ENCODE results near the gene TNS2.
A peak's percentile ranks its signal among the peaks of the same experiment; 100 is the strongest.

TNS2 gene

GRCh38 chr12:53056901-53057300 is 7.0 kb downstream of the TNS2 start:
- no peak for DNase-seq

- DNase-seq = no peak
These were observed 8.1 kb downstream of the TNS2 start for GRCh38 chr12:53057816-53058500.

- no peak for DNase-seq
These were observed 9.0 kb downstream of the TNS2 start for GRCh38 chr12:53058674-53059433.

GRCh38 chr12:53059434-53060063 is 9.7 kb downstream of the TNS2 start:
- no peak for DNase-seq

DNA sequence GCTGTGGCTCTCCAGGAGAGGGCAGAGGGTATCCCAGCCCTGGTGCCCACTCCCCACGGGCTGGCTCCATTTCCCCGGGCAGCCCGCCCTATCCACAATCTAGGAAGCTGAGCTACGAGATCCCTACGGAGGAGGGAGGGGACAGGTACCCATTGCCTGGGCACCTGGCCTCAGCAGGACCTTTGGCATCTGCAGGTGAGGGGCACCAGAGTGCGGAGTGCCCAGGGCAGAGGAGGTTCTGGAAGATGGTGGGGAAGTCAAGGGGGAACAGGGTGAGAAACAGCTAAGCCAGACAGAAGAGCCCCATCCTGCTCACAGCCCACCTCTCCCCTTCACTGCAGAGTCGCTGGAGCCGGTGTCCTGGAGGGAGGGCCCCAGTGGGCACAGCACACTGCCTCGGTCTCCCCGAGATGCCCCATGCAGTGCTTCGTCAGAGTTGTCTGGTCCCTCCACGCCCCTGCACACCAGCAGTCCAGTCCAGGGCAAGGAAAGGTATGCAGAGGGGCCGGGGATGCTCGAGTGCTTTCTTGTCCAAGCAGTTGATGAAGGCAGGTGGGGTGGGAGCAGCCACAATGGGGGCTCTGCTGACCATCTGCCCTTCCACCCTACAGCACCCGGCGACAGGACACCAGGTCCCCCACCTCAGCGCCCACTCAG is 10.3 kb downstream of the TNS2 start:
- DNase-seq = no peak

DNA sequence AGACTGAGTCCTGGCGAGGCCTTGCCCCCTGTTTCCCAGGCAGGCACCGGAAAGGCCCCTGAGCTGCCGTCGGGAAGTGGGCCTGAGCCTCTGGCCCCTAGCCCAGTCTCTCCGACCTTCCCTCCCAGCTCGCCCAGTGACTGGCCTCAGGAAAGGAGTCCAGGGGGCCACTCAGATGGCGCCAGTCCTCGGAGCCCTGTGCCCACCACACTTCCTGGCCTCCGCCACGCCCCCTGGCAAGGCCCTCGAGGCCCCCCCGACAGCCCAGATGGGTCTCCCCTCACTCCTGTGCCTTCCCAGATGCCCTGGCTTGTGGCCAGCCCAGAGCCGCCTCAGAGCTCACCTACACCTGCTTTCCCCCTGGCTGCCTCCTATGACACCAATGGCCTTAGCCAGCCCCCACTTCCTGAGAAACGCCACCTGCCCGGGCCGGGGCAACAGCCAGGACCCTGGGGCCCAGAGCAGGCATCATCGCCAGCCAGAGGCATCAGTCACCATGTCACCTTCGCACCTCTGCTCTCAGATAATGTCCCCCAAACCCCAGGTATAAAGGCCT is 10.9 kb downstream of the TNS2 start:
- no peak for DNase-seq

DNA sequence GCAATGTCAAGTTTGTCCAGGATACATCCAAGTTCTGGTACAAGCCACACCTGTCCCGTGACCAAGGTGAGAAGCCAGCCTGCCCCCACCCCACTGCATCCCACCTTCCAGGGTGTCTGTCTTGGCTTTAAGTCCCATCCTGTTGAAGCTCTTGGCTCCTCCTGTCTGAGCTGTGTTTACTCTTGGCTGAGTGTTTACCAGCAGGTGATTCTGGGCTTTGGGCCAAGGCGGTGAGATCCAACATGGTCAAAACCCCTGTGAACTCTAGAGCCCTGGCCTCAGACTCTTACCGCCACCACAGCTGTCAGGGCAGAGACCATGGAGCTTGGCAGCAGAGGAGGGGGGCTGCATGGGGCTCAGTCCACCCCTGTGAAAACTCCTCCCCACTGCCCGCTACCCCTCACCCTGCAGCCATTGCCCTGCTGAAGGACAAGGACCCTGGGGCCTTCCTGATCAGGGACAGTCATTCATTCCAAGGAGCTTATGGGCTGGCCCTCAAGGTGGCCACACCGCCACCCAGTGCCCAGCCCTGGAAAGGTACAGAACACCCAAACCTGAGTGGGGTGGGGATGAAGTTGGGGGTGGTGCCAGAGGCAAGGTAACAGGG is 11.6 kb downstream of the TNS2 start:
- DNase-seq = no peak

DNA sequence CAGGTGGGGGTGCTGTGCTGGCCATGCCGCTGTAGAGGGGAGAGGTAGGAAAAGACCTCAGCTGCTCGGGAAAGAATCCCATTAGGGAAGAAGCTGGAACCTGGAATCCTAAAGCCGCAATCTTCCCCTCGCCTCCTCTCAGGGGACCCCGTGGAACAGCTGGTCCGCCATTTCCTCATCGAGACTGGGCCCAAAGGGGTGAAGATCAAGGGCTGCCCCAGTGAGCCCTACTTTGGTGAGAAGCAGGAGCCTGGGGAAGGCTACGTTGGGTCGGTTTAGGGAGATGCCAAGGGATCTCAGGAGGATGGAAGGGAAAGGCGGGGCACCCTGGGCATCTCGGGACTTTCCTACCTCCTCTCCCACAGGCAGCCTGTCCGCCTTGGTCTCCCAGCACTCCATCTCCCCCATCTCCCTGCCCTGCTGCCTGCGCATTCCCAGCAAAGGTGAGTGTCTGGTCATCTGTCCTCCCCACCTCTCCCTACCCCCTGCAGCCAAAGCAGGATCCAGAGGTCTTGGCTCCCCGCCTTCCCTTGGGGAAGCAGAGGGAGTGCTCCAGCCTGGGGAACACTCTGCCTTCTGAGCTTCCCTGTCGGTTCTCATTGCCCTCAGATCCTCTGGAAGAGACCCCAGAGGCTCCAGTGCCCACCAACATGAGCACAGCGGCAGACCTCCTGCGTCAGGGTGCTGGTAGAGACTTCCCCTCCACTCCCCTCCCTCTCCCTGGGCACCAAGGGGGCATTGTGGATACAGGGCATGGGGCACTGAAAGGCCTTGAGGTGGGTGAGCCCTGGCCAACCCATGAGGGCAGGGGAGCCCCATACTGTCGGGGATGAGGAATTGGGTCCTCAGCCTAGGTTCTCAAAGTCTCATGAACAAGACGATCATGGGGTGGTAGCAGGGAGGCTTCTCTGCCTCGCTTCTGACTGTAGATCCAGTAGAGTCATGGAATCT is 12.4 kb downstream of the TNS2 start:
- no peak for DNase-seq

- no peak for DNase-seq
These were observed 13.3 kb downstream of the TNS2 start for GRCh38 chr12:53062977-53063707.

GRCh38 chr12:53063708-53064612 is 14.1 kb downstream of the TNS2 start:
- DNase-seq = peak; percentile 32

DNA sequence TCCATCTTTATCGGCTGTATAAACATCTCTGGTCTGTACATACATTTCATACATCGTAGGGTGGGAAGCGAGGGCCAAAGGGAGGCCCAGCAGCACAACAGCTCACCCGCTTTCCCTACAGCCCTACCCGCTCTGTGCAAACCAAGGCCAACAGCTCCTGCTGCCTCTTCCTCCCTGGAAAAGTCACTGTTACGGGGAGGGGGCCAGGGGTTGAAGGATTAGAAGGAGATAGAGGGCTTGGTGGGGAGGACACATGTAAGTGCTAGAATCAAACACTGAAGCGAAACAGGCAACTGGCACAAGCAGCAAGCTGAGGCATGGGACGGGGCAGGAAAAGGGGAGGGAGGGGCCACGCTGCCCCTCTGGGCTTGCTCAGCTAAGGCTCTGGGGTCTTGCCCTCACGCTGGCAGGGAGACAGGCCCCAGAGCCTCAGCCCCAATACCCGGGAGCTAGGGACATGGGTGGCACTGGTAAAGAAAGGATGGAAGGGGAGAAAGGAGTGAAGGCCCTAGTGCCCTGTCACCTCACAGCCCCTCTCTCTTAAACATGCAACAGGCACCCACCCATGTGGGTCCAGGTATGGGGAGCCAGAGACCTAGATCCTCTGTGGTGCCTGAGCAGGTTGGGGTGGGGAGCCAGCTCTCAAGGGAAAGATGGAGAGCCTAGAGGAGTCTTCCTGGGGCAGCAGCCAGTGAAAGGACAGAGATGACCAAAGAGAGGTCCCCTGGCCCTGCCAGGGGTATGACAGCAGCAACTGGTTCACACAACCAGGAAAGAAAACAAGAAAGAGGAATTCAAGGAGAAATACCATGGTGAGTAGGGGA is 15.0 kb downstream of the TNS2 start:
- DNase-seq = no peak

DNA sequence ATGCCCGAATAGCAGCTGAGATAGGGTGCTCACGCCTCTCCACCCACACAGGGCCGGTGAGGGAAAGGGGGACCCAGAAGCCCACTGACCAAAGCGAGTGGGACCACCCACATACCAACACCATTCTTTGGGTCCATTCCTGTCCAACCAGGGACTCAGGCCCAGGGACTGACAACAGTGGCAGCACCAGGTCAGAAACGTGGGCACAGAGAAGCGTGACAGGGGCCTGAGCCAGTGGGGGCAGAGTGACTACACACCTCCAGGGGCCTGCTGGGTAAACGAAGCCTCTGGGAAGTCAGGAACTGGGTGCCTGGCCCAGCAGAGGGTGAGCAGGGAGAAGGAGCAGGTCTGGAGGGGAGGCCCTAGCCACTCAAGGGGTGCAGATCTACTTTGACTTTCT is 15.6 kb downstream of the TNS2 start:
- no peak for DNase-seq

DNA sequence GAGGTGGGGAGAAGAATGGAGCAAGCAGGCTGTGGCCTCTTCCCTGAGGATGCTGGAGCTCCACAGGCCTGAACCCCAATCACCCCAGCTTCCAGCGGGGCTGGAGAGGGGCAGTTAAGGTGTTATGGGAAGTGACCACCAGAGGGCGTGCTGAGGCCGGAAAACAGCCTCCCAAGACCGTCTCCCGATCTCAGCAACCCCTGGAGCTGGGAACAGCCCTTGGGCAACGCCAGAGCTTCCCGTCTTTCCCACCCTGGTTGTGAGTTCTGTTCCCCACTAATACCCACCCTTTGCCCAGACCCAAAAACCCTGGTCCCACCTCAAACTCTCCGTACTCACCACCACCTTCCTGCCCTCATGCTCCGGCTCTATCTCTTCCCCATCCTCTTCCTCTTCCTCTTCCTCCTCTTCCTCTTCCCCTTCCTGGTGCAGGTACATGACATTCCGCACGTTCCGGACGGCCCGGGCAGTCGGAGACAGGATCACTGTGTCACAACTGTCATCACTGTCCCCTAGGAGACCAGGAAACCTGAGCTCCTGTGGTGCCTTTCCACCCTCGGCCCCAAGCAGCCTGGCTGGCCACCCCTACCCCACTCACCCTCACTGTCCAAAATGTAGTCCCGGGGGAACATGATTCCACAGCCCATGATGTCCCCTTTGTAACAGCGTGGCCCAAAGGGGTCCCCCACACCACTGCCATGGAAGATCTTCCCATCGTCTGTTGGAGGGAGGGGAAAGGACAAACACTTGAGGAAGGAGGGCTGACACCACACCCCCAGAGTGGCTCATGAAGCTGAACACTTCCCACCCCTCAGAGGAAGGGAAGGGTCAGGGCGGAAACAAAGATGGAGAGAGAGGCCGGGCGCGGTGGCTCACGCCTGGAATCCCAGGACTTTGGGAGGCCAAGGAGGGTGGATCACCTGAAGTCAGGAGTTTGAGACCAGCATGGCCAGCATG is 16.4 kb downstream of the TNS2 start:
- peak; percentile 79 for DNase-seq

- DNase-seq = no peak
These were observed 17.5 kb downstream of the TNS2 start for GRCh38 chr12:53067074-53067992.

DNA sequence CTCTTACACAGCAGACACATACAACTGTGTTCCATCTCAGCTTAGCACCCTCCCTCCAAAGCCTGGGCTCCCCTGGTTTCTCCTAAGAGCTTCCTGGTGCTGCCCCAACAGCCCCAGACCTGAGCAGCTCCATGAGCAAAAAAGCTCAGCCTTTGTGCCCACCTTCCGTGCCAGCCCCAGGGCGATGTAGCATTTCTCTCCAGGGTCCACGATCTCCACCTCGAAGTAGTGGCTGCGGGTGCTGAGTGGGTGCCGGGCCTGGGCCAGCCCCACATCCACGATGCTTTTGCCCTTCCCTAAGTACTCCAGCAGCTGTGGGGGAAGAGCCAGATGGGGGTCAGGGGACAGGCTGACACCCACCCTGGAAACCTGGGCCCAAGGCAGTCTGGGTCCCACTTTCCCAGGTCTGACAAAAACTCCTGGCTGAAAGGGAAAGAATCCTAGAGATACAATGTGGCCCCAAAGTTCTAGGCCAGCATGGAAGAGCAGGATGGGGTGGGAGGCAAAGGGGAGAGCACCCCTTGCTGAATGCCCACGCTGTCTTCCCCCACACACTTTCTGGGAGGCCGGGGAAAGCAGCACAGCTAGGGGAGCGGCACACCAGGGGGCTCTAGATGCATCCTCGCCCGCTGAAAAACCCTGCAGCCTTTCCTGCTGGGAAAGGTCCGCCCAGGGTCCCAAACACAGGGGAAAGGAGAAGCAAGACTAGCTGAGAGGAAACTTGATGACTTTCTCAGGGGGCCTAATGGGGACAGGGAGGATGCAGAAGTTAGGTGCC is 18.3 kb downstream of the TNS2 start:
- DNase-seq = no peak
